ENCODE data around the gene SF3B6.
"Not testable (repeated sequence)": the region's sequence is repeated elsewhere in the genome, so short reads cannot be mapped to it uniquely, and the experiment has no call there.

The SF3B6 gene

GRCh38 chr2:24050041-24050979, 25.8 kb downstream of the SF3B6 start:
- Histone ChIP-seq H3K4me1 (ENCODE audit: control insufficient read depth, insufficient read depth, low read length) (peaks cover 7% of the 10 kb centered on the region), H3K9me3 (ENCODE audit: control insufficient read depth, low read length) (no peaks in the 10 kb centered on the region), H3K4me3 (ENCODE audit: low read length) (peak overlapping the region; percentile 83), H3K9ac (ENCODE audit: low read length) (peak overlapping the region; percentile 69), H3K27me3 (replicated peaks; ENCODE audit: control insufficient read depth, insufficient read depth, low read length) (no peaks in the 10 kb centered on the region), H3K36me3 (ENCODE audit: control insufficient read depth, insufficient read depth, low read length, severe bottlenecking) (no peaks in the 10 kb centered on the region)
- peak; percentile 53 for DNase-seq (ENCODE audit: low read depth)

- peaks cover 7% of the 10 kb centered on the region for H3K4me1 ChIP-seq (ENCODE audit: control insufficient read depth, insufficient read depth, low read length)
- H3K9me3 ChIP-seq (ENCODE audit: control insufficient read depth, low read length) = no peaks in the 10 kb centered on the region
- H3K4me3 ChIP-seq (ENCODE audit: low read length) = peak within 1 kb of the TSS; percentile 83
- H3K27me3 ChIP-seq (replicated peaks; ENCODE audit: control insufficient read depth, insufficient read depth, low read length) = no peaks in the 10 kb centered on the region
- no peaks in the 10 kb centered on the region for H3K36me3 ChIP-seq (ENCODE audit: control insufficient read depth, insufficient read depth, low read length, severe bottlenecking)
- DNase-seq (ENCODE audit: low read depth) = peak; percentile 67
- peak within 1 kb of the TSS; percentile 69 for H3K9ac ChIP-seq (ENCODE audit: low read length)
These were observed 26.6 kb downstream of the SF3B6 start, which contains the start of gene FKBP1B for GRCh38 chr2:24049485-24050021. TSS of gene FKBP1B (plus strand) at chr2:24049741. CDS start at chr2:24049850, 109 bp downstream.

- DNase-seq (ENCODE audit: low read depth) = no peak
- H3K4me3 ChIP-seq (ENCODE audit: low read length) = peak overlapping the region; percentile 83
These were observed 27.2 kb downstream of the SF3B6 start for GRCh38 chr2:24048769-24049484.

GRCh38 chr2:24047703-24048033, 28.5 kb downstream of the SF3B6 start:
- H3K9me3 ChIP-seq (ENCODE audit: control insufficient read depth, low read length) = no peaks in the 10 kb centered on the region
- peak overlapping the region; percentile 51 for H3K4me3 ChIP-seq (ENCODE audit: low read length)
- no peaks in the 10 kb centered on the region for H3K36me3 ChIP-seq (ENCODE audit: control insufficient read depth, insufficient read depth, low read length, severe bottlenecking)
- peak overlapping the region; percentile 21 for H3K9ac ChIP-seq (ENCODE audit: low read length)
- H3K4me1 ChIP-seq (ENCODE audit: control insufficient read depth, insufficient read depth, low read length) = peaks cover 7% of the 10 kb centered on the region
- no peaks in the 10 kb centered on the region for H3K27me3 ChIP-seq (replicated peaks; ENCODE audit: control insufficient read depth, insufficient read depth, low read length)
- DNase-seq (ENCODE audit: low read depth) = no peak

More at GRCh38 chr2:24048769-24049484, 27.2 kb downstream of the SF3B6 start:
- Histone ChIP-seq H3K4me1 (ENCODE audit: control insufficient read depth, insufficient read depth, low read length) (peaks cover 7% of the 10 kb centered on the region), H3K9ac (ENCODE audit: low read length) (no peak overlapping the region), H3K27me3 (replicated peaks; ENCODE audit: control insufficient read depth, insufficient read depth, low read length) (no peaks in the 10 kb centered on the region), H3K9me3 (ENCODE audit: control insufficient read depth, low read length) (no peaks in the 10 kb centered on the region), H3K36me3 (ENCODE audit: control insufficient read depth, insufficient read depth, low read length, severe bottlenecking) (no peaks in the 10 kb centered on the region)

- H3K4me1 ChIP-seq (ENCODE audit: control insufficient read depth, insufficient read depth, low read length) = peaks cover 7% of the 10 kb centered on the region
- no peaks in the 10 kb centered on the region for H3K27me3 ChIP-seq (replicated peaks; ENCODE audit: control insufficient read depth, insufficient read depth, low read length)
- peak; percentile 99 for DNase-seq (ENCODE audit: low read depth)
- no peaks in the 10 kb centered on the region for H3K36me3 ChIP-seq (ENCODE audit: control insufficient read depth, insufficient read depth, low read length, severe bottlenecking)
- peak within 1 kb of the TSS; percentile 87 for H3K9ac ChIP-seq (ENCODE audit: low read length)
- peak within 1 kb of the TSS; percentile 94 for H3K4me3 ChIP-seq (ENCODE audit: low read length)
- H3K9me3 ChIP-seq (ENCODE audit: control insufficient read depth, low read length) = no peaks in the 10 kb centered on the region
These were observed 29.0 kb downstream of the SF3B6 start, which contains the start of gene WDCP for GRCh38 chr2:24046930-24047702. TSS of gene WDCP (minus strand) at chr2:24047391. CDS start at chr2:24039494, 7,897 bp downstream.

GRCh38 chr2:24046599-24046929, 29.6 kb downstream of the SF3B6 start:
- H3K9me3 ChIP-seq (ENCODE audit: control insufficient read depth, low read length) = no peaks in the 10 kb centered on the region
- DNase-seq (ENCODE audit: low read depth) = peak; percentile 59
- H3K27me3 ChIP-seq (replicated peaks; ENCODE audit: control insufficient read depth, insufficient read depth, low read length) = no peaks in the 10 kb centered on the region
- no peaks in the 10 kb centered on the region for H3K36me3 ChIP-seq (ENCODE audit: control insufficient read depth, insufficient read depth, low read length, severe bottlenecking)
- peak overlapping the region; percentile 94 for H3K4me3 ChIP-seq (ENCODE audit: low read length)
- H3K9ac ChIP-seq (ENCODE audit: low read length) = peak overlapping the region; percentile 87
- peaks cover 7% of the 10 kb centered on the region for H3K4me1 ChIP-seq (ENCODE audit: control insufficient read depth, insufficient read depth, low read length)

GRCh38 chr2:24045511-24046508, 30.3 kb downstream of the SF3B6 start:
- Histone ChIP-seq H3K4me1 (ENCODE audit: control insufficient read depth, insufficient read depth, low read length) (peaks cover 7% of the 10 kb centered on the region), H3K9me3 (ENCODE audit: control insufficient read depth, low read length) (no peaks in the 10 kb centered on the region), H3K36me3 (ENCODE audit: control insufficient read depth, insufficient read depth, low read length, severe bottlenecking) (no peaks in the 10 kb centered on the region), H3K4me3 (ENCODE audit: low read length) (peak overlapping the region; percentile 94), H3K27me3 (replicated peaks; ENCODE audit: control insufficient read depth, insufficient read depth, low read length) (no peaks in the 10 kb centered on the region), H3K9ac (ENCODE audit: low read length) (peak overlapping the region; percentile 87)
- no peak for DNase-seq (ENCODE audit: low read depth)

GRCh38 chr2:24043133-24043532, 33.0 kb downstream of the SF3B6 start:
- not testable (repeated sequence) for H3K4me3 ChIP-seq (ENCODE audit: low read length); H3K4me1 ChIP-seq (ENCODE audit: control insufficient read depth, insufficient read depth, low read length); H3K27me3 ChIP-seq (replicated peaks; ENCODE audit: control insufficient read depth, insufficient read depth, low read length); H3K9me3 ChIP-seq (ENCODE audit: control insufficient read depth, low read length); H3K9ac ChIP-seq (ENCODE audit: low read length); DNase-seq (ENCODE audit: low read depth)
- H3K36me3 ChIP-seq (ENCODE audit: control insufficient read depth, insufficient read depth, low read length, severe bottlenecking) = peaks cover 14% of the 10 kb centered on the region

- Histone ChIP-seq H3K27me3 (replicated peaks; ENCODE audit: control insufficient read depth, insufficient read depth, low read length) (no peaks in the 10 kb centered on the region), H3K9ac (ENCODE audit: low read length) (no peak overlapping the region), H3K4me1 (ENCODE audit: control insufficient read depth, insufficient read depth, low read length) (no peaks in the 10 kb centered on the region), H3K4me3 (ENCODE audit: low read length) (no peak overlapping the region), H3K36me3 (ENCODE audit: control insufficient read depth, insufficient read depth, low read length, severe bottlenecking) (peaks cover 29% of the 10 kb centered on the region), H3K9me3 (ENCODE audit: control insufficient read depth, low read length) (no peaks in the 10 kb centered on the region)
- DNase-seq (ENCODE audit: low read depth) = no peak
These were observed 35.6 kb downstream of the SF3B6 start for GRCh38 chr2:24040511-24040910.

All from adipocyte (in vitro differentiated cells).